Ovary (tissue), 3 donors: ENCODE results near the gene DTWD2.

Source experiments
- EP300 ChIP-seq: sonication (generic); formaldehyde crosslinking; IDR thresholded peaks from one replicate; pipeline ENCODE4 v1.6.1; 2017; ENCODE audit warnings: antibody characterized with exemption
- TF ChIP-seq, protein P1 (sequence below), 3 donors: fragments of 450-650 bp in 2 of 3; fragments of 200-600 bp in 1 of 3; IDR thresholded peaks; one replicate each; pipeline versions ENCODE4 v1.5.1 to v1.8.0; 2016 to 2022; ENCODE audit warnings: antibody characterized with exemption in 3 of 3, mild to moderate bottlenecking in 1 of 3
- donor health status: DM: no; HTN: no; CAD: no.

DNA sequence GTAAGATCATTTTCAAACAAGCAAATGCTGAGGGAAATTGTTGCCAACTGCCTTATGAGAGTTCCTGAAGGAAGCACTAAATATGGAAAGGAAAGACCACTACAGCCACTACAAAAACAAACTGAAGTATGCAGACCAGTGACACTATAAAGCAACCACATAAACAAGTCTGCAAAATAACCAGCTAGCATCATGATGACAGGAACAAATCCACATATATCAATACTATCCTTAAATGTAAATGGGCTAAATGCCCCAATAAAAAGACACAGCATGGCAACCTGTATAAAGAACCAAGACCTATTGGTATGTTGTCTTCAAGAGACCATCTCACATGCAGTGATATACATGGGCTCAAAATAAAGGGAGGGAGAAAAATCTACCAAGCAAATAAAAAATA, 113.2 kb downstream of the DTWD2 start:
- TF ChIP-seq, protein P1, sequence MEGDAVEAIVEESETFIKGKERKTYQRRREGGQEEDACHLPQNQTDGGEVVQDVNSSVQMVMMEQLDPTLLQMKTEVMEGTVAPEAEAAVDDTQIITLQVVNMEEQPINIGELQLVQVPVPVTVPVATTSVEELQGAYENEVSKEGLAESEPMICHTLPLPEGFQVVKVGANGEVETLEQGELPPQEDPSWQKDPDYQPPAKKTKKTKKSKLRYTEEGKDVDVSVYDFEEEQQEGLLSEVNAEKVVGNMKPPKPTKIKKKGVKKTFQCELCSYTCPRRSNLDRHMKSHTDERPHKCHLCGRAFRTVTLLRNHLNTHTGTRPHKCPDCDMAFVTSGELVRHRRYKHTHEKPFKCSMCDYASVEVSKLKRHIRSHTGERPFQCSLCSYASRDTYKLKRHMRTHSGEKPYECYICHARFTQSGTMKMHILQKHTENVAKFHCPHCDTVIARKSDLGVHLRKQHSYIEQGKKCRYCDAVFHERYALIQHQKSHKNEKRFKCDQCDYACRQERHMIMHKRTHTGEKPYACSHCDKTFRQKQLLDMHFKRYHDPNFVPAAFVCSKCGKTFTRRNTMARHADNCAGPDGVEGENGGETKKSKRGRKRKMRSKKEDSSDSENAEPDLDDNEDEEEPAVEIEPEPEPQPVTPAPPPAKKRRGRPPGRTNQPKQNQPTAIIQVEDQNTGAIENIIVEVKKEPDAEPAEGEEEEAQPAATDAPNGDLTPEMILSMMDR (IDR thresholded peaks at IDR 0.05) = no peak
- no peak for TF ChIP-seq EP300
